Hypothalamus (tissue), 51 donors: ENCODE data around the gene KLK3.

Experiments used
- DNase-seq, 51 donors: peaks; one replicate each; lab custom pipeline; 2025; lab: John Stamatoyannopoulos, UW

KLK3 gene

DNA sequence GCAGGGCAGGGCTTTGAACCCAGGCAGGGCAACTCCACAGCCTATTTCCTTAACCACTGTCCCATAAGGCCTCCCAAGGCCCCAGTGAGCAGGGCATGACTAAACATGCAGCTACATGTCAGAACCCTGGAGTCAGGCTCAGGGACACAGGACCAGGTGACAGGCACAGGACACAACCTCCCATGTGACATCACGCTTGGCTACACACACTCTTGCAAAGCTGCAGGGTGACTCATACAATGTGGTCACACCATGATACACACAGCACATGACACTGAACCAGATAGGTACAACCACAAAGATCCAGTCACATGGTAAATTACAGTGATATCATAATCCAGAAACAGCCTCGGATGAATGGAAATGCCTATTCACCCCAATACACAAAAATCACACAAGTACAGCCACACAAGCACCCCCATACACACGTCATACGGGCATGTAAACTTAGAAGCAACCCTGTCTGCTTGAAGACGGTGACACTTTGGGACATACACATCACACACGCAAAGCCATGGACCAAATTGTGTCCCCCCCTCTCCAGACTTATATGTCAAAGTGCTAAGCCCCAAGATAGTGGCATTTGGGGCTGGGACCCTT lies 42.0 kb downstream of the KLK3 start:
- DNase-seq, result no peak

DNA sequence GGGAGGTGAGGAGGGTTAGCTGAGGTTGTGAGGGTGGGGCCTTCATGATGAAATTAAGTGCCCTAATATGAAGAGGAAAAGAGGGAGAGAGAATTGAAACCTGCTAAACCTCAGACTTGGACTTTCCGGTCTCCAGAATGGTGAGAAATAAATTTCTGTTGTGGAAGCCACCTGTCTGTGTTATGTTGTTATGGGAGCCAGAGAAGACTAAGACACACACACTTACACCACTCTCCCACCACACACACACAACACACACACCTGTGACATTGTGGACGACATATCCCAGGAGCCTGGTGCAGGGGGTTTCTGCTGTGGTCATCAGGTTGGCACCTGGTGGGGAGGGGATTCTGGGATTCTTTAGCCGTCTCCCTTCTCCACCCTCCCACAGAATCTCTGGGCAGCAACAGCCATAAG lies 42.5 kb downstream of the KLK3 start:
- no peak for DNase-seq

DNA sequence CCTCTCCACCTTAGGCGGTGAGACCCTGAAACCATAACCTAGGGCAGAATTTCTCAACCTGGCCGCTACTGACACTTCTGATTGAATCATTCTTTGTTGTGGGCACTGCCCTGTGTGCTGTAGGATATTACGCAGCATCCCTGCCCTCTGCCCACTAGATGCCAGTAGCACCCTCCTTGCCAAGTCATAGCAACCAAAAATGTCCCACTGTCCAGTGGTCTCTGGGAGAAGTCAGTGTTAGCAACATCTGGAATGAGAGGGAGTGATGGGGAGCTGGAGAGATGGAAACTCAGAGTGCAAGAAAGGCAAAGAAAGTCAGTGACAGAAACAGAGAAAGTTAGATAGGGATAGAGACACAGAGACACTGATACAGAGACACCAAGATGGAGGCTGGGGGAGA lies 42.9 kb downstream of the KLK3 start:
- no peak for DNase-seq

DNA sequence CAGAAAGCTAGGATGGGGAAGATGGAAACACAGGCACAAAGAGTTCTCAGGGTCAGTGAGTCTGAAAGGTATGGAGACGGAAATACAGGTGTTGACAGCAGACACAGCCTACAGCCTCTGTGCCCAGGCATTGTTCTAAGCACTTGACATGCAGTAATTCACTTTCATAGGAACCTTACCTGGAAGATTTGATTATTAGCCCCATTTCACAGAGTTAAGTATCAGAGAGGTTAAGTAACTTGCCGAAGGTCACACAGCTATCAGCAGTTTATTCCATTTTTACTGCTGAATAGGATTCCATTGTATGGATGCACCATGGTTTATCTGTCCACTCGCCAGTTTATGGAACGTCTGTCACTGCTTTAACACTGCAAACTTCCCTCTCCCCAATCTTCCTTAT lies 43.3 kb downstream of the KLK3 start:
- no peak for DNase-seq

DNA sequence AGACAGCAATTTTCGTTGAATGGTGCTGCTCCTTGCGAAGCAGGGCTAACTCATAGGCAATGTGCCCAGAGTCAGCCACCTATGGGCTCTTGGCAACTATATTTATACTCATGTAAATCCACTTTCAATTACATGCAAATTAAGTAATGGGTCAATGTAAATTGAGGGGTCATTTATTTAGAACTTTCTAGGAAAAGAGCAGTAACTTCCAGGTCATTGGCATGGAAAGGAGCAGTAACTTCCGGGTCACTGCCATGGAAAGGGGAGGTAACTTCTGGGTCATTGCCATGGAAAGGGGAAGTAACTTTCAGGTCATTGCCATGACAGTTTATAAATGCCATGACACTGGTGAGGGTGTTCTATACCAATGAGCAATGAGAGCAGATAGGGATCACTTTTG lies 44.9 kb downstream of the KLK3 start:
- no peak for DNase-seq

DNA sequence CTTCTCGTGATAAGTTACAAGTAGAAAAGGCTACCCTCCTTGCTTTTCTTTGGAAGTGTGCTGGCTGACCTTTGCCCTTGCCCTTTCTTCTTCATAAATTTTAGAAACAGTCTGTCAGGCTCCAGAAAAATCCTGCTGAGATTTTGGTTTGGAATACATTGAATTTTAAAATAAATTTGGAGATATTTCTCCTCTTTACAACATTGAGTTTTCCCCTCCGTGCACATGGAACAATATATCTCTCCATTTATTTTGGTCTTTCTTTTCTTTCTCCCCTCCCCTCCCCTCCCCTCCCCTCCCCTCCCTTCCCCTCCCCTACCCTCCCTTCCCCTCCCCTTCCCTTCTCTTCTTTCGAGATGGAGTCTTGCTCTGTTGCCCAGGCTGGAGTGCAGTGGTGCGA lies 47.9 kb downstream of the KLK3 start:
- DNase-seq, result no peak

DNA sequence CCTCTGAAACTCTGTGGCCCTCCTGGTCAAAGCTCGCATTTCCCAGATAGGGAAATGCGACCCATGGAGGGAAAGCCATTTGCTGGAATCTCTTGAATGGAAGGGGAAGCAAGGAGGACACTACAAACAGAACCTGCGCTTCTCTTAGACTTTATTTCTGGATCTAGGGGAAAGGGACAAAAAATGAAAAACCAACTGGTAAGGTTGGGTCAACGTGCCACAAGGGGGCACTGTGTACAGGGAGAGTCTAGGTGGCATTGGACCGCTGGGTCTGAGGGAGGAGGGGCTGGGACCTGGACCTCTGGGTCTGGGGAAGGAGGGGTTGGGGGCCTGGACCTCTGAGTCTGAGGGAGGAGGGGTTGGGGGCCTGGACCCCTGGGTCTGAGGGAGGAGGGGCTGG lies 51.5 kb downstream of the KLK3 start:
- peak in 3 of 51 donors; percentile 2 to 16 (median 5) for DNase-seq

DNA sequence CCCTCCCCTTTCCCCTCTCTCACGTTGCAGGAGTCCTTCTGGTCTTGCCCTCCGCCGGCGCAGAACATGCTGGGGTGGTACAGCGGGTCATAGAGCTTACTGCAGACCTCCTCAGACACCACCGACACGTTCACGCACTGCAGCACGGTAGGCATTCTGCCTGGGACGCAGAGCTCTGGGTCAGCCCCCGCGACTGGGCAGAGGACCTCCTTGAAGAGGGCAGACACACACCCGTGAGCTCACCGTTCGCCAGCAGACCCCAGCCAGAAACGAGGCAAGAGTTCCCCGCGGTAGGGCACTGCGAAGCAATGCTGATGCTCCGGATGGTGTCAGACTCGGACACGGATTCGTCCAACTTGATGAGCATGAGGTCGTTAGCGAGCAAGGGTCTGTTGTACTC lies 53.6 kb downstream of the KLK3 start:
- no peak for DNase-seq

DNA sequence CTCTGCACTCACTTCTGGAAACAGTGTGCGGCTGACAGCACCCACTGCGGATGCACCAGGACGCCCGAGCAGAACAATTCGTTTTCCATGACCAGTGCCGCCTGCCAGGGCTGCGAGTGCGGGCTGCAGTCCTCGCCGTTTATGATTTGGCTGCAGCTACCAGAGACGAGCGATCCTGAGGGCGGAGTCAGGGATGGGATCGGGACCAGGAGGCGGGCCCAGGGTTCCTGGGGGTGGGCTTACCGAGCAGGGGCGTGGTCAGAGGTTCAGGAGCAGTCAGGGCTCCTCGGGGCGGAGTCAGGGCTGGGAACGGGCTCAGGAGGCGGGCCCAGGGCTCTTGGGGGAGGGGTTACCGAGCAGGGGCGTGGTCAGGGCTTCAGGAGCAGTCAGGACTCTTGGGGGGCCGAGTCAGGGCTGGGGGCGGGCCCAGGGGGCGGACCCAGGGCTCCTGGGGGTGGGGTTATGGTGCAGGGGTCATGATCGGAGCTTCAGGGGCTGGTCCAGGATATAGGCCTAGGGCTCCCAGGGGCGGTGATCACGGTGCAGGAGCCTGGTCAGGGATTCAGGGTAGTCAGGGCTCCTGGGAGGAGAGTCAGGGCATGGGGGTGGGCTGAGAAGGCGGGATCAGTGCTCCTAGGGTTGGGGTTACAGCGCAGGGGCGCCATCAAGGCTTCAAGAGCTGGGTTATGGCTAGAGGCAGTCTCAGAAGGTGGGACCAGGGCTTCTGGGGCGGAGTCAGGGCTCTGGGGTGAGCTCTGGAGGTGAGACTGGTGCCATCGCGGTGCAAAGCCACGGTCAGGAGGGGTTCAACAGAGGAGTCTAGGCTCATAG lies 54.7 kb downstream of the KLK3 start:
- DNase-seq, result peak in 9 of 51 donors; percentile 3 to 31 (median 7)
